Activated T-cell treated with anti-CD3 and anti-CD28 coated beads for 24 hours (primary cell): ENCODE results near the gene CBR1.

Source experiments
- DNase-seq: peaks from one replicate; pipeline ENCODE4 v3.0.0-alpha.2; 2020; ENCODE audit warnings: low read depth

The CBR1 gene

DNA sequence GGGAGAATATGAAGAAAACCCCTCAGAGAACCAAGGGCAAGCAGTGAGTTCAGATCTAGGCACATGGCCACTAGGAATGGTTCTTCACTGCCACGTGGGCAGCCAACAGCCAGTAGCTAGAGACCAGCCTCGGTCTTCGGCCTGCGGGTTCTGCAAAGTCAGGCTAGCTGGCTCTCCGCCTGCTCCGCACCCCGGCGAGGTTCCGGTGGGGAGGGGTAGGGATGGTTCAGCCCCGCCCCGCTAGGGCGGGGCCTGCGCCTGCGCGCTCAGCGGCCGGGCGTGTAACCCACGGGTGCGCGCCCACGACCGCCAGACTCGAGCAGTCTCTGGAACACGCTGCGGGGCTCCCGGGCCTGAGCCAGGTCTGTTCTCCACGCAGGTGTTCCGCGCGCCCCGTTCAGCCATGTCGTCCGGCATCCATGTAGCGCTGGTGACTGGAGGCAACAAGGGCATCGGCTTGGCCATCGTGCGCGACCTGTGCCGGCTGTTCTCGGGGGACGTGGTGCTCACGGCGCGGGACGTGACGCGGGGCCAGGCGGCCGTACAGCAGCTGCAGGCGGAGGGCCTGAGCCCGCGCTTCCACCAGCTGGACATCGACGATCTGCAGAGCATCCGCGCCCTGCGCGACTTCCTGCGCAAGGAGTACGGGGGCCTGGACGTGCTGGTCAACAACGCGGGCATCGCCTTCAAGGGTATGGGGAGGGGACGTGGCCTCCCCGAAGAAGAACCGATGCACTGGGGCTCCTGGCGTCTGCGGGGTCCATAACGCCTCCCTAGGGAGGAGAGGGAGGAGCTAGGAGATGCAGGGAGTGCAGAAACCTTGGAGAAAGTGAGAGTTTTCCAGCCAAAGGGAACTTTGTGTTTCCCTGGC, at the start of gene CBR1:
Gene CBR1, plus strand, starts transcription at position 312 of the 871 bp plus-strand sequence. Its CDS starts 92 bp downstream, at position 404.
- peak; percentile 86 for DNase-seq

DNA sequence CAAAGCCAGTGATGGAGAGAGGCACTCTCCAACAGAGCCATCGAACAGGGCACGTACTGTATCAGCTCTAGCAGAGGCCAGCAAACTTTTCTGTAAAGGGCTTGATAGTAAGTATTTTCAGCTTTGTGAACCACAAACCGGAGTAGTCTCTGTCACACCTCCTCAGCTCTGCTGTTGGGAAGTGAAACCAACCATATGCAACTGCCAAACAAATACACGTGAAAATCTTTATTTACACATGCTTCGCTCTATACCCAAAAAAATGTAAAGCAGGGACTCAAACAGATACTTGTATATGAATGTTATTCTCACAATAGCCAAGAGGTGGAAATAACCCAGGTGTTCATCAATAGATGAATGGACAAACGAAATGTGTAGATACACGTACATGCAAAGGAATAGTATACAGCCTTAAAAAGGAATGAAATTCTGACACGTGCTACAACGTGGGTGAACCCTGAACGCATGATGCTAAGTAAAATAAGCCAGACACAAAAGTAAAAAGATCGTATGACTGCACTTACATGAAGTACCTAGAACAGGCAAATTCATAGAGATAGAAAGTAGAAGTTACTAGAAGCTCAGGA, 48.5 kb upstream of the CBR1 start:
- no peak for DNase-seq

DNA sequence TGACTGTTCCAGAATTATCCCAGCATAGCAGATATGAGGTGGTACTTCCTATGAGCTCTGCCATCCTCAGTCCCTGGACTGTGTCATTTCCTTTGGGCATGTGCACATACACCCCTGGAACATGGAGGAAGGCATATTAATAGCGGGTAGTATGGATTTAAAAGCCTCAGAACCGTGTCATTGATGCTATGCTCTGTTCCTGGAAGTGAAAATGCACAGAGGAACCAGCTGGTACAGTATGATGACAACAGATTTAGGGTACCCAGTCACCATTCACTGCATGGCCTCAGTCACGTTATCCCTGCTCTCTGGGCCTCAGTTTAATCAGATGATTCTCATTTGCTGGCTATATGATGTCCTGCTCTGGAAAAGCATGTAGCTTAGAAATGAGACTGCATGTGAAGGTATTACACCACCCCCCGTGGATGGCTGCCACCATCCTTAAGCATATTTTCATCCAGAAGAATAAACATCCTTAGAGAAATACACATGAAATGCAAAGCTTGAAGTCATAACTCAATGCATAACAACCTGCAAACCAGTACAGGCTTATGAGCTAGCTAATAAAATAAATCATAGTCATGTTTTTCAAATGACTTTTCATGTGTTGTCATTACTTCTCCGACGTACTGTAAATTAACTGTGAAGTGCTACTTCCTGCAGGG, 47.3 kb upstream of the CBR1 start:
- DNase-seq: no peak

DNA sequence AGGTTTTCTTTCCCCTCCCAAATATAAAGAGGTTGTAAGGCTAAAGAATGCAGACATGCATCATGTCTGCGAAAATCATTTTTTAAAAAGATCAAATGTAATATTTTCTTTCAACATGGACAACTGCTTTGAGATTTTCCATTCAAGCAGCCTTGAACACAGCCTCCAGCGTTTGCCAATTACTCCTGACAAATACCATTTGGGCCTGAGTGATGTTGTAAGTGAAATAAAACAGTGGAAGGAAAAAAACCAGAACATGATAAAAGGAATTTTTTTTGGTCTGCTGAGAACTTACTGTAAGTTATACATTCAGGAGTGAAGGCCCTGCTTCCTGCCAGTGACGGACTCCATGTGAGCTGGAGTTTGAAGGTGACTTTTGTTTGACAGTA, 46.7 kb upstream of the CBR1 start:
- no peak for DNase-seq

DNA sequence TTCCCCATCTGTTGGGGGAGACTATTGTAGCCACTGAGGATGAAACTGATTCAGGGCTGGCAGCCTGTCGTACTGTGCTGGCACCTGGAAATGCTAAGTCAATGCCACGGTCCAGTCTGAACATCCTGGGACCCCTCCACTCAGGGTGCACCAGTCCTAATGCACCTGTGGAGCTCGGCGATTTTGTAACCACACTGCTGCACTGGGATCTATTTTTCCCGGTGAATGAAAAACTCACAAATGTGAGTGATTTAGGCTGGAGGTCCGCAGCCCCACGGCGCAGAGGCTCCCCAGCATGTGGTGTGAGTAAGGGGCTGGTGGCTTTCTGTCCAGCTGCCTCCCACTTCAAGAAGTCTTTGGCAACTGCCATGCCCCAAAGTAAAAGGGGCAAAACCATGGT, 45.0 kb upstream of the CBR1 start:
- no peak for DNase-seq

DNA sequence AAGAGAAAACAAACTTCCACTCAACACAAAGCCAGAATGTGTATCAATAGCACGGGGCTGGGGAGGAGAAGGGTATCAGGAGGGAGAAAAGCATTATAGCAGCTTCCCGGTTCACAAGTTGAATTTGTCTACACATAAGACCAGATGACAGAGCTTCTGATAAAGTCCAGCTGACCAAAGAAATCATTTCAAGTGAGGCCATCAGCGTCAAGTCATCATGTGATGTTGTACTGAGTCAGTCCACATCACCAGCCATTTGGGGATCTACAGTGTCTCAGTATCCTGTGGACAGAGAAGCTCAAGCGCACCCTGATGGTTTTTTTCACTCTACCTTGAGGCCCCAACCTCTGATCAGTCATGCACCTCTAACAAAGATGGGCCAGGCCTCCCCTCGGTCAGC, 42.5 kb upstream of the CBR1 start:
- no peak for DNase-seq

DNA sequence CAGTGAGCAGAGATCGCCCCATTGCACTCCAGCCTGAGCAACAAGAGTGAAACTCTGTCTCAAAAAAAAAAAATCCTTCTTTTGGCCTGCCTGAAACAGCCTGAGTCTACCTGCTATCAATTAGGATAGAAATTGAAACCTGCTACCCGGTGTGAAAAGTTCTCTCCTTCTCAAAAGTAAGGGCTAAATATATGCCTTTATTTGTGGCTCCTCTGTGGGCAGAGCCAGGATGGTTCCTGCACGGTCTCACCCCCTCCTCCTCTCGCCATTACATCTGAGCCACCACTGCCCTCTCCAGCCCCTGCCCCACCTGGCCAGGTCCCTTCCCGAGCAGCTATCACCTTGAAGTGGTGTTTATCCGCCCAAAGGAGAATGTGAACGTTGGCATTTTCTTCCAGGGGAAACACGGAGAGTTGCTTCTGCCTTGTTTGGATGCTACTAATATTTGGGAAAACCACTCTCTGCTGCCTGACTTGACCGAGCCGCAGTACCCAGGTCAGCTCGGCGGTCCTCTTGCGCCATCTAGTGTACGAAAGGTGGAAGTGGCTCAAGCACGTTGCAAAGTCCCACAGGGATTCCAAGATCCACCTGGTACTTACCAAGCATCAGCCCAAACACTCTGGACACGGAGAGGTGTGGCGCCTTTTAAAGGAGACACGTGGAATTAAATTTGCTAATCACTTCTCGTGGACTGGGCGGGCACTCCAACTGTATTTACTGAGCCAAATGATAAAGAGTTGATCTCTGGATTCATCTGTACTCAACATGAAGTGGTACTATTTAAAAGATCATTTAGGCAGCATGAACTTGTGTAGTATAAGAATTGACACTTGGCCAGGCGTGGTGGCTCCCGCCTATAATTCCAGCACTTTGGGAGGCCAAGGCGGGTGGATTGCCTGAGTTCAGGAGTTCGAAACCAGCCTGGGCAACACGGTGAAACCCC, 41.4 kb upstream of the CBR1 start:
- DNase-seq: peak; percentile 56

DNA sequence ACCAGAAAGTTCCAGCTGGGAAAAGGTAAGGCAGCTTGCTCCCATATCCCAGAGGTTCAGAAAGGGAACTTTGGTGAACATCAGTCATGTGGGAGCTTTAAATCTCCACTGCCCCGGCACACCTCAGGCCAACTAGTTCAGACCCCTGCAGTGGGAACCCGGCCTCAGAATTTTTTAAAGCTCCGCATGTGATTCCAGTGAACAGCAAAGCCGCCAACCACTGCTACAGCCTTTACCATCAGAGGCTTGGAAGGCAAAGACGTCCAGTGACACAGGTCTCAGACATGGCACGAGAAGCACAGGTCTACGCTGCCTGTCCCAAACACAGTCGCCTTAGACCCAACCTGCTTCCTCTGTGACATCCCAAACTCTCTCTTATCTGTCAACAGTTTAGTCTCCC, 40.5 kb upstream of the CBR1 start:
- no peak for DNase-seq

DNA sequence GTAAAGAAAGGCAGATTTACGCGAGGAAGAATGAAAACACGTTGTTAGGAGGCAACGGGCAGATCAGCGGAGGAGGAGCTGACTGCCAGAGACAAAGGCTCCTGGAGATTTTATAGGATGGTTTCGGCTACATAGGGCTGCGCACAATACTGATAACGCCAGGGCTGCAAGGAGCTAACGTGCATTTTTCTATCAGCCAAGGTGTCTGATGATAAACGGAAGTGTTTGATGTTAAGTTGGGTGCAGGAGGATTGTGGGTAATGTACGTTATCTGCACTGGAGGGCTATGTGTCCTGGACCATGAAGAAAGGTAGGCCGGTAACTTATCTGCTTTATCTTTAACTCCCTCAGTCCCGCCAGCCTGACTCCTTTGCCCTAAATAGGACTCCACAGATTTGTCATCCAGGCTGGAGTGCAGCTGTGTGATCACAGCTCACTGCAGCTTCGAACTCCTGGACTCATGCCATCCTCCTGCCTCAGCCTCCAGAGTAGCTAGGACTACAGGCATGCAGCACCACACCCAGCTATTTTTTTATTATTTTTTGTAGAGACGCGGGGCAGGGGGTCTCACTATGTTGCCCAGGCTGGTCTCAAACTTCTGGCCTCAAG, 39.1 kb upstream of the CBR1 start:
- no peak for DNase-seq

DNA sequence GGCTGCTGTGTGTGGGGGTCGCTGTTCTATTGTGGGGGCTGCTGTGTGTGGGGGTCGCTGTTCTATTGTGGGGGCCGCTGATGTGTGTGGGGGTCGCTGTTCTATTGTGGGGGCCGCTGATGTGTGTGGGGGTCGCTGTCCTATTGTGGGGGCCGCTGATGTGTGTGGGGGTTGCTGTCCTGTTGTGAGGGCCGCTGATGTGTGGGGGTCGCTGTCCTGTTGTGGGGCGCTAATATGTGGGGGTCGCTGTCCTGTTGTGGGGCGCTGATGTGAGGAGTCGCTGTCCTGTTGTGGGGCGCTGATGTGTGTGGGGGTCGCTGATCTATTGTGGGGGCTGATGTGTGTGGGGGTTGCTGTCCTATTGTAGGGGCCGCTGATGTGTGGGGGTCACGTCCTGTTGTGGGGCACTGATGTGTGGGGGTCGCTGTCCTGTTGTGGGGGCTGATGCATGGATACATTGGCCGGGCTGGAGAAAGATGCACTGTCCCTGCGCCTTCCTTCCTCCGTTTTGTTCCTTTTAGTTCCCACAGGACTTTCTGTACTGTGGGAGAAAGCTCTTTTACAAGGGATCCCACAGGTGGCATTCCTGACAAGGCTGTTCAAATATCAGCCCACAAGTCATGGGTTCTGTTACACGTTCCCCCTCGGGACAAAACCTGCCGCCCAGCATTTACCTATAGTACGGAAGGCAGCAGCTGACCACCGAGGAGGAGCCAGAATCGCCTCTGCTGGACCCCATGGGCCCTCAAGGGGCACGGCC, 37.0 kb upstream of the CBR1 start:
- DNase-seq: no peak

DNA sequence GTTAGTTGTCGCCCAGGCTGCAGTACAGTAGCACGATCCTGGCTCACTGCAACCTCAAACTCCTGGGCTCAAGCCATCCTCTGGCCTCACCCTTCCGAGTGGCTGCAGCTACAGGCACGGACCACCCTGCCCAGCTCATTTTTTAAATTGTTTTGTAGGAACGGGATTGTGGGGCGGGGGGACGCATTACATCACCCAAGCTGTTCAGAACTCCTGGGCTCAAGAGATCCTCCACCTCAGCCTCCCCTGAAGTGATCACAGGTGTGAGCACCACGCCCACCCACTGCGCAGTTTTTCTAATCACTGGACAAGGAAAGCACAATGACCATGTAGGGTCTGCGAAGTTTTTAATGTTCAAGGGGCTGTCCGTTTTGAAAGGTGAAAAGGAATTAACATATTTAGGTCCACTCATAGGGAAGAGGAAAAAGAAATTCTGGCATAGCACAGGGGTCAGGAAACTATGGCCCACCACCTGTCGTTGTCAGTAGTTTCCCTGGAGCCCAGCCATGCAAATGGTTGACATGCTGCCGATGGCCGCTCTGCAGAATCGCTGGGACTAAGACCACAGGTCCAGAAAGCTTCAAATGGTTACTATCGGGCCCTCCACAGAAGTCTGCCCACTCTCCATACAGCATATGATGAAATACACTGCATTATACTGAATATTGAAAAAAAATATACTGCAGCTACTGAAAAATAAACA, 35.5 kb upstream of the CBR1 start:
- no peak for DNase-seq

DNA sequence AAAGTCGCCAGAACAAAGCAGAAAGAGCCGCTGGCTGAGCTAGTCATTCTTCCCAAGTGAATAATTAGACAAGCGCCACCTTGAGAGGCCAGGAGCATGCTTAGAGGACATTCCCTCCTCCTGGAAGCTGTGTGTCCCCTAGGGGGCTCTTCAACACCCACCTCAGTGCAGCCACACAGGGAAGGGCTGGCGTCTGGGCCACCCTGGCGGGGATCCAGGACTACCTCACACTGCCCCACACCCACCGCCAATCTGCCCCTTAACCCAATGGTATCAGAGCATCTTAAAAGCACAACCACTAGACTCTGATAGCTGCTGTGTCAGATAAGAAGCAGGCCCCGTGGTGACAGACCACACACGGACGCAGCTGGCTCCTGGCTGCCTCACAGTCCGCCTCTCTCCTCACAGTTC, 34.4 kb upstream of the CBR1 start:
- no peak for DNase-seq

DNA sequence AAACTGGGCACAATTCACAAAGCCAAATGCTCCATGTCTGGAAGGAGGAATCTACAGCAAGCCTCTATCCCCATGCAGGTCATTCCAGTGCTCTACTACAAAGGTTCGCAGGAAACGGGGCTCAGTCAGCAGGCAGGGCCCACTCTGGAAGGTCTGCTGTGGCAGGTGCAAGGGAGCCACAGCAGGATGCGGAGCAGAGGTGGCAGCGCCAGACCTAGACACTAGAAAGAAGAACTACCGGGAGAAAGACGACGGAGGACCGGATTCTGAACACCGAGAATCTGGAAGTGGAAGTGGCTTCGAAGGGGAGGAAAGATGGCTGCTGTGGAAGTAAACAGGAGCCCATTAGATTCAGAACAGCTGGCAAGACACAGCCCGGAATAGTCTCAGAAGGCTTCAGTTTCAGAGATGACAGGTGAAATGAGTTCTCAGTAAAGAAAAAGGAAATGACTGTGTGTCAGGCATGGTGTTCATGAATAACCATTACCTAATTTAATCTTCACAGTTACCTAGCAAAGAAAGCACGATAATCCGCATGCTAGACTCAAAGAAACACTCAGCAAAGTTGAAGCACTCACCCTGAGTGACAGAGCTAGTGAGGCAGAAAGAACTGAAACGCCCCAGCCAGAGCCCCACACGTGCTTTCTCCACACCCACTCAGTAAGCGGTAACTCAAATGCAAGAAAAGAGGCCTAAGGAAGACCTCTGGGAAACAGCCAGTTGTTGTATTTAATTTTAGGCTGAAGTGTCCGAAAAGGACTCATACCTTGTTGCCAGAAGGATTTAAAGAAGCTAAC, 30.9 kb upstream of the CBR1 start:
- no peak for DNase-seq

DNA sequence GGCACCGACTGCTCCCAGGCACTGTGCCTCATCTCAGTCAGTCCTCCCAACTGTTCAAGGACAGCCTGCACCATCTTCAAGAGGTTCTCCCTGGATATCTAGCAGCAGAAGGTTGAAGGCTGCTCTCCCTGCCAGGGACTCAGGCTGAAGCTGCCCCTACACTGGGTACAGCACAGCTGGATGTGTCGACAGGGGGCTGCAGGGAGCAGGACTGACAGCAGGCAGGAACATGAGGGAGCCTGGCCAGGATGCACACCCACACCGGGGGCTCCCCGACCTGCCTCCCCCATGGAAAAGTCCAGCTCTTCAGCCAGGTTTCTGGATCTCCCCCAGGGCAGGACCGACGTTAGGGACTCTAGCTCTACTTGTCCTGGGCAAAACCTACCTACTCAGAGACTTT, 30.0 kb upstream of the CBR1 start:
- DNase-seq: no peak

DNA sequence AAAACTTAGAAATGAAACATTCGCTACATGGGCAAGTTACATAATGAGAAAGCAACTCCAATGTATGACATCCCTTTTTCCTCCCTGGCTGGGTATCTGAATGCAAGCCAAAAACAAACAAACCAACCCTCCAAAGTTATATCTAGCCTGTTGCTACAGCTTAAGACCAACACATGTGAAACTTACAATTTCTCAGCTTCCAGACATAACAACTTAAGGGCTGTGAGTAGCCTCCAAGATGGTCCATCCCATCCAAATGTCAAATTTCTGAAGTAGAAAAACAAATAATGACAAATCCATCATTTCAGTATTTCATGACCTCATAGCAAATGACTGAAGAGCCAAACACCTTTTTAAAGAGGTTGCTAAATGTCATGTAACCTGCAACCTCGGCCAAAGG, 29.4 kb upstream of the CBR1 start:
- DNase-seq: no peak

DNA sequence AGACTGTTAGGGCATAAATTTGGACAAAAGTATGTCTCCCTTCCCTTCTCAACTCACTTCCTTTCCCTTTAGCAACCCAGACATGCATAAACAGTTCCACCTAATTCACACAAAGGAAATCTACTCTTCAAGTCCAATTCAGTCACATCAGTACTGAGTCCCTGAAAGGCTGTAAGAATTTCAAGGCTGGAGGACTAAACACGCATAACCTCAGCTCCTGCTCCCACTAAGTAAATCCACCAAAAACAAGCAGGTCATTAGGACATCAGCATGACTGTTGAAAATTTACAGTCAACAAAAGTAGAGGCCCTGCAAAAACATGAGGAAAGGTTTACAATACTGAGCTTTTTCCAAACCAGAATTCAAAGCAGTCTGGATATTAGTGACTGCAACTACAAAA, 27.9 kb upstream of the CBR1 start:
- DNase-seq: no peak

DNA sequence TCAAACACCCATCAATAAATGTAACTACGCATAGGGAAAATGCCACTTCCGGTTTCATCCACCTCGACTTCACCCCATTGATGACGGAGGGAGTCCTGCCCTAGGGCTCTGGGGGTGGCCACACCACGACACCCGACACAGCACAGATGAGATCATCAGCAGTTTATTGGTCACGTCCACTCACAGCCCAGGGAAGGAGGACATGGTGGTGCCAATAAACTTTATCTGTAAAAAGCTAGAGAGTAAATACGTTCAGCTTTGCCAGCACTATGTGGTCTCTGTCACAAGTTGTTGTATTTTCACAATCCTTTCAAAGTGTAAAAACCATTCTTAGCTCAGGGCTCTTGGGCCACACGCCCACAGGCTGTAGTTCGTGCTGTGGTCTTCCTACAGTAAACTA, 25.8 kb upstream of the CBR1 start:
- DNase-seq: no peak

DNA sequence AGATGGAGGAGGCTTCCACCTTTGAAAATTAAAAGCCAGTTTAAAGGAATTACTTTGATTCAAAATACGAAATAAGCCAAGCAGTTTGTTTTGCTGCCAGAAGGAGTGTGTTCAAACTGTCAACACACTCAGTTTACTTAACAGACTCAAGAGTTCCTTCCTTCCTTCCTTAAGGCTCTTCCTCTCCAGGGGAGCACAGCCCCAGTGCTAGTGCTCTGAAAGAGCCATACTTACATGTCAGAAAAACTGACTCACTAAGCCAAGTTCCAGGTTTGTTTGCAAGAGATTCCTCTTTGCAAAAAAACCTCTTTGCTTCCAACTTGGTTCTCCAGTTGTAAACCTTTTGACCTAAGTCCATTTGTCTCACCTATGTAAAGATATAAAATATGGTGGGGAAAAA, 23.8 kb upstream of the CBR1 start:
- DNase-seq: no peak

DNA sequence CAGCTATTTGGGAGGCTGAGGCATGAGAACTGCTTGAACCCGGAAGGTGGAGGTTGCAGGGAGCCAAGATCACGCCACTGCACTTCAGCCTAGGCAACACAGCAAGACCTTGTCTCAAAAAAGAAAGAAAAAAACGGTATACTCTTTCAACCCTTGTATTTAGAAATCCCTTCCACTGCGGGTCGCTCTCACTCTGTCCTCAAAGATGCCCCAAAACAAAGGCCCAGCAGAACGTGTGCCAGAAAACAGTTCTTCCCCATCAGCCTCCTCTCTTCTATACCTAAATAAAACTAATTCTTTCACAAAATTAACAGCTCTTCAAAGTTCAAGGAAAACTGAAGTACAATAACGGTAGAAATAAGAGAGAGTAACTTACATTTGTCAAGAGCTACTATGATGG, 22.7 kb upstream of the CBR1 start:
- no peak for DNase-seq

DNA sequence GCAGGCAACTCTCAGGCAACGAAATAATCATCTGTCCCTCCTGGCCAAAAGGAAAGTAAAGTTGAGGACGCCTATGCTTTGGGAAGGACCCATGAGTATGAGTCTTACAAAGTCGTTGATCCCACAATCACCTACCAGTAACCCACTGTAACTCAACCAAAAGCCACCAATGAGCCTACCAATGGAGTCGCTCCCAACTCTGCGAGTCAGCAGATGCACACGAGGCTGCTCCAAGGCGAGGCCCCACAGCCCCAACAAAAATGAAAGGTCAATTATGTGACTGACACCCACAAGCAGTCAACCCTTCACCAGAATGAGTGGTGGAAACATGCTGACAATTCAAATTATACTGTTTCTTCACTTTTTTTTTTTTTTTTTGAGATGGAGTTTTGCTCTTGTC, 21.5 kb upstream of the CBR1 start:
- no peak for DNase-seq
